Activated CD4-positive, alpha-beta T cell treated with anti-CD3 and anti-CD28 coated beads for 36 hours (primary cell): ENCODE results near the gene EHD4. TPM values are rescaled to one million over a fixed set of nuclear protein-coding genes. Genes with fewer than 3 reads are reported as not detected.

Source experiments
- ATAC-seq: fragments of 200-7000 bp; cut with Tn5 transposase; one replicate; pipeline ENCODE4 v1.10.0; 2021; ENCODE audit warnings: mild to moderate bottlenecking, moderate library complexity
- CTCF ChIA-PET: fragments of 350-600 bp; sonication (Branson Sonifier 250); formaldehyde crosslinking; loops from one replicate; lab custom pipeline; 2021; ENCODE audit warnings: antibody characterized with exemption; lab: Charles Lee
- POLR2A ChIA-PET: fragments of 350-600 bp; sonication (Branson Sonifier 250); formaldehyde crosslinking; loops from one replicate; lab custom pipeline; 2021; ENCODE audit warnings: antibody characterized with exemption, inconsistent platforms; lab: Charles Lee
- DNase-seq: peaks from one replicate; pipeline ENCODE4 v3.0.0-alpha.2; 2020
- H3K27ac Mint-ChIP-seq: one replicate; pipeline ENCODE4 v1.8.0; 2021; ENCODE audit warnings: mixed read lengths
- H3K27me3 Mint-ChIP-seq: one replicate; pipeline ENCODE4 v1.8.0; 2021; ENCODE audit warnings: mixed read lengths
- H3K36me3 Mint-ChIP-seq: one replicate; pipeline ENCODE4 v1.8.0; 2021; ENCODE audit warnings: low read depth, mixed read lengths
- H3K4me1 Mint-ChIP-seq: one replicate; pipeline ENCODE4 v1.8.0; 2021; ENCODE audit warnings: mixed read lengths
- H3K4me3 Mint-ChIP-seq: one replicate; pipeline ENCODE4 v1.8.0; 2021; ENCODE audit warnings: mild to moderate bottlenecking, moderate library complexity, mixed read lengths
- H3K9me3 Mint-ChIP-seq: one replicate; pipeline ENCODE4 v1.8.0; 2021; ENCODE audit warnings: low read depth, mixed read lengths
- intact Hi-C, 2 experiments: fragments of 100-400 bp; cut with DNase I in 1 of 2; cut with micrococcal nuclease in 1 of 2; formaldehyde crosslinking; loops; one replicate each; pipeline versions ENCODE4 v1.14.2 to v1.15.1; 2022 to 2024; cut with DNase I, micrococcal nuclease
- total RNA-seq, 2 experiments: library from RNA; stranded (reverse); gene quantifications; one replicate each; pipeline ENCODE4 v1.2.3, GENCODE V29; 2021

Gene EHD4
- total RNA-seq, result 10 to 100 TPM; 34.7 to 35.7 TPM

DNA sequence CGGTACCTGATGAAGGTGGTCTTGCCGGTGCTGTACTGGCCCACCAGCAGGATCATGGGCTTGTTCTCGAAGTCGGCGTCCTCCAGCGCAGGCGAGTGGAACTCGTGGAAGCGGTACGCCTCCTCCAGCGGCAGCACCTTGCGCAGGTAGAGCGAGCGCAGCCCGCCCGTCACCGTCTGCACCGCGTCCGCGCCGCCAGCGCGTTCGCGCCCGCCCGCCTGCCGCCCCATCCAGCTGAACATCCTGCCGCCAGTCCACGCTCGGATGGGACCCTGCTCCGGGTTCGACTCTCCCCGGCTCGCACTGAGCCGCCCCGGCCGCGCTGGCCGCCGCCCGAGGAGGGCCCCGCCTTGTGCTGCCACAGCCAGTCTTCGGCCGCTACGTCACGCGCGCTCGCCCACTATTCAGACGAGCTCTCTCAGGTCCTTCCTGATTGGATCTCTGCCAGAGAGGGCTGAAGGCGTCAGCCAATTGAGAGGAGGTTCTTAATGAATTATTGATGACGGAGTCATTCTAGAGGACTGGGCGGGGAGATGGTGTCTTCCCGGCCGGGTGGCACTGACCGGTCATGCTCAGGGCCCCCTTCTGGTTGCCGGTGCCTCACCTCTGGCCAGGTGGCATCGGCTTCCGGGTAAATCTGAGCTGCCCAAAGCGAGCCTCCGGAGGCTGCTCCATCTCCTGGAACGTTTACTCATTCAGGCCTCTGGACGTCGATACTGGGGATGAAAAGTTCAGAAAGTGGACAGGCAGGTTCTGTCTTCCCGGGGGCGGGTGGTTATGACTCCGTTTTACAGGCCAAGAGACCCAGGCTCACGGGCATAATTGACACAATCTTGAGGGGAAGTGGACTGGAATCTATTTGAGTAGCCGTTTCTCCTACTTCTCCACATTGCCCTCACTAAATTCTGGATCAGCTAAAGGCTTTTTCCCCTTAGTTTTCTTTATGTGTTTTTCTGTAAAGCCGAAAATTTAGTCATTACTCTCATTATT lies at the start of gene EHD4:
Gene EHD4 (minus strand): TSS at position 305 of the 990 bp plus-strand sequence. CDS start 63 bp downstream, at position 242.
- Mint-ChIP-seq H3K4me3 (peak within 1 kb of the TSS; percentile 86), H3K9me3 (no peaks in the 10 kb centered on the region), H3K27me3 (peaks cover 8% of the 10 kb centered on the region), H3K36me3 (peaks cover 17% of the 10 kb centered on the region), H3K27ac (peak within 1 kb of the TSS; percentile 94), H3K4me1 (peaks cover 53% of the 10 kb centered on the region)
- intact Hi-C loops, result loop anchor here (1.0 to 5.0 kb wide), 12 partner anchors 85 to 855 kb away; partner anchors contain the start of genes JMJD7 (in 2 of the 2), CHP1 (in 1 of the 2), EXD1 (in 1 of the 2) and GANC (in 1 of the 2)
- CTCF ChIA-PET, result interaction anchor here (0.6 to 2.2 kb wide), 12 partner anchors 10 to 235 kb away, joined by 3 to 6 read pairs (median 4); partner anchors contain the start of gene VPS39
- POLR2A ChIA-PET, result interaction anchor here (0.5 to 5.3 kb wide), 15 partner anchors 19 to 1804 kb away, joined by 3 to 68 read pairs (median 4); partner anchors contain the start of genes ELL3, GANC, MAPKBP1 and TMEM87A
- ATAC-seq (peak; percentile 80), DNase-seq (peak; percentile 98)

- H3K4me3 Mint-ChIP-seq, result no peak overlapping the region
- intact Hi-C loops, result no loop called here
- H3K9me3 Mint-ChIP-seq, result no peaks in the 10 kb centered on the region
- CTCF ChIA-PET, result interaction anchor here (1.0 to 1.4 kb wide), 2 partner anchors 32 to 36 kb away, joined by 3 to 4 read pairs; no protein-coding TSS in a partner anchor
- H3K27me3 Mint-ChIP-seq, result peaks cover 4% of the 10 kb centered on the region
- no peak overlapping the region for H3K27ac Mint-ChIP-seq
- no peak for DNase-seq
- ATAC-seq, result no peak
- no peaks in the 10 kb centered on the region for H3K36me3 Mint-ChIP-seq
- POLR2A ChIA-PET, result no interaction called here
- no peaks in the 10 kb centered on the region for H3K4me1 Mint-ChIP-seq
Measured at GRCh38 chr15:42021593-42021992, 49.2 kb upstream of the EHD4 start.

GRCh38 chr15:42020713-42021273 lies 48.4 kb upstream of the EHD4 start, which contains the start of gene PLA2G4E:
Gene PLA2G4E (minus strand): TSS chr15:42021042. CDS start chr15:42021030, 12 bp downstream.
- H3K4me3 Mint-ChIP-seq, result no peak within 1 kb of the TSS
- no peak for DNase-seq
- intact Hi-C loops, result no loop called here
- no peak for ATAC-seq
- CTCF ChIA-PET, result interaction anchor here (0.6 to 1.4 kb wide), 3 partner anchors 31 to 451 kb away, joined by 3 to 4 read pairs (median 4); no protein-coding TSS in a partner anchor
- no peaks in the 10 kb centered on the region for H3K4me1 Mint-ChIP-seq
- no peaks in the 10 kb centered on the region for H3K36me3 Mint-ChIP-seq
- H3K9me3 Mint-ChIP-seq, result no peaks in the 10 kb centered on the region
- POLR2A ChIA-PET, result no interaction called here
- no peaks in the 10 kb centered on the region for H3K27me3 Mint-ChIP-seq
- no peak within 1 kb of the TSS for H3K27ac Mint-ChIP-seq

DNA sequence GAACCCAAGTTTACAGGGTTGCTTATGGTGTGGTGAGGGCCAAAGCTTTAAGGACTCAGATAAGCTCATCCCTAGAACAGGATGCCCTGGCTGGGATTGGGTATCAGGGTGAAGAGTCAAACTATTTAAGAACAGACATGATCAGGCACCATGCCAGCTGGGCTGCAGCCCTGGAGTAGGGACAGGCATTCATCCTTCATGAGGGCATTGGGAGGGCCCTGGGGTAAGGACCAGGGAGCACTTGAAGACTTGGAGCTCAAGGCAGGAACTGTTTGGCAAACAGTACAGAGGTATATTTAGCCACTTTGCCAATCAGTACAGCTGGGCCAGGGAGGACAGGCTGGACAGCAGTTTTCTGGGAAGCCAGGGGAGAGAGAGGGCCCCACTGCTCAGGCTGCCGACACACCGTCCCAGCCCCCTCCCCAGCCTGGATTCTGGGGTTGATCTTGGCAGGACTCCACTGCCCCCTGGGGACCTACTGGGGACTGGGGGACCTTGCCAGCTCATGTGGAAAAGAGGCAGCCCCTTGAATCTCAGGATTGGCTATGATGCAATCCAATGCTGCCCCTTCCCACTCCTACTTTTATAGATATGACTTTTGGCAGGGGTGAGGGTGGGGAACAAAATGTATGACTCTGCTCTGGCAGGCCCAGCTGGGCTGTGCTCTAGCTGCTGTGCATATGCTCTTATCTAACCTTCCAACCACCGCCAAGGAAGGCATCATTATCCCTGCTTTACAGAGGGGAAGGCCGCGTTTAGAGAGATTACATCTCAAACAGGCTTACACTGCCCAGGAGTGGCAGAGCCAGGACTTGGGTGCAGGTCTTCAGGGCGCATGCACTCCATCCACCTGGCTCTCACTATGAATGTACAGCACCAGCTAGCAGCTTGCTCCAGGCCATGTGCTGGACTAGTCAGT lies 46.2 kb upstream of the EHD4 start:
- Mint-ChIP-seq H3K27me3 (no peaks in the 10 kb centered on the region), H3K36me3 (no peaks in the 10 kb centered on the region), H3K4me1 (no peaks in the 10 kb centered on the region), H3K9me3 (no peaks in the 10 kb centered on the region), H3K27ac (no peak overlapping the region), H3K4me3 (no peak overlapping the region)
- ATAC-seq (no peak), DNase-seq (no peak)
- ChIA-PET CTCF (interaction anchor here (0.7 to 2.0 kb wide), 2 partner anchors 10 to 20 kb away, joined by 3 to 6 read pairs; no protein-coding TSS in a partner anchor), POLR2A (no interaction called here)
- intact Hi-C loops, result no loop called here

GRCh38 chr15:42016971-42017370 lies 44.6 kb upstream of the EHD4 start:
- Mint-ChIP-seq H3K9me3 (no peaks in the 10 kb centered on the region), H3K36me3 (no peaks in the 10 kb centered on the region), H3K27me3 (no peaks in the 10 kb centered on the region), H3K4me3 (no peak overlapping the region), H3K4me1 (no peaks in the 10 kb centered on the region), H3K27ac (no peak overlapping the region)
- DNase-seq (no peak), ATAC-seq (no peak)
- ChIA-PET POLR2A (no interaction called here), CTCF (no interaction called here)
- intact Hi-C loops, result no loop called here

GRCh38 chr15:42014406-42014805 lies 42.0 kb upstream of the EHD4 start:
- ATAC-seq, result no peak
- Mint-ChIP-seq H3K27me3 (no peaks in the 10 kb centered on the region), H3K4me1 (peaks cover 14% of the 10 kb centered on the region), H3K4me3 (no peak overlapping the region), H3K36me3 (no peaks in the 10 kb centered on the region), H3K9me3 (no peaks in the 10 kb centered on the region), H3K27ac (no peak overlapping the region)
- no peak for DNase-seq
- intact Hi-C loops, result no loop called here
- POLR2A ChIA-PET, result no interaction called here
- CTCF ChIA-PET, result interaction anchor here (0.9 kb wide), 1 partner anchor 12 kb away, joined by 3 read pairs; no protein-coding TSS in a partner anchor

GRCh38 chr15:42012928-42013482 lies 40.6 kb upstream of the EHD4 start:
- Mint-ChIP-seq H3K27me3 (no peaks in the 10 kb centered on the region), H3K4me1 (peaks cover 14% of the 10 kb centered on the region), H3K36me3 (no peaks in the 10 kb centered on the region), H3K4me3 (no peak overlapping the region), H3K9me3 (no peaks in the 10 kb centered on the region), H3K27ac (no peak overlapping the region)
- ATAC-seq (no peak), DNase-seq (no peak)
- ChIA-PET CTCF (no interaction called here), POLR2A (no interaction called here)
- intact Hi-C loops, result no loop called here

DNA sequence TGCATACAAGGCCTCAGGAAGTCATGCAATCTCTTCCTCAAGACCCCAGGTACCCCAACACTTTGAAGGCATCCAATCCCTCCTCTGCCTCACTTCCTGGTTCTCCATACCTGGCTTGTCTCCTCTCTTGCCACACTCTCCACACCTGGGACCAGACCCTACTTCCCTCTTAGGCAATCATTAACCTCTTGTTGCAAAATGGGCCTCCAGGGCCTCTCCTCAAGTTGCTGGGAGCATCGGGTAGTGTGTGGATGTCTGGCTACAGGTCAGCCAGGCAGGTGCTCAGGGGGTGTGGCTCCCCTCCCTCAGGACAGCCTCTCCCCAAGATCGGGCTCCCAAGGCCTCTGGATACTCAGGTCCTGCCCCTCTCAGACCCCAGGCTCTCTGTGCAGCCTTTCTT lies 39.9 kb upstream of the EHD4 start:
- Mint-ChIP-seq H3K4me1 (peaks cover 17% of the 10 kb centered on the region), H3K4me3 (no peak overlapping the region), H3K27ac (no peak overlapping the region), H3K27me3 (no peaks in the 10 kb centered on the region), H3K36me3 (no peaks in the 10 kb centered on the region), H3K9me3 (no peaks in the 10 kb centered on the region)
- CTCF ChIA-PET, result interaction anchor here (0.6 kb wide), 1 partner anchor 8 kb away, joined by 3 read pairs; no protein-coding TSS in a partner anchor
- ATAC-seq (no peak), DNase-seq (no peak)
- POLR2A ChIA-PET, result no interaction called here
- intact Hi-C loops, result no loop called here

DNA sequence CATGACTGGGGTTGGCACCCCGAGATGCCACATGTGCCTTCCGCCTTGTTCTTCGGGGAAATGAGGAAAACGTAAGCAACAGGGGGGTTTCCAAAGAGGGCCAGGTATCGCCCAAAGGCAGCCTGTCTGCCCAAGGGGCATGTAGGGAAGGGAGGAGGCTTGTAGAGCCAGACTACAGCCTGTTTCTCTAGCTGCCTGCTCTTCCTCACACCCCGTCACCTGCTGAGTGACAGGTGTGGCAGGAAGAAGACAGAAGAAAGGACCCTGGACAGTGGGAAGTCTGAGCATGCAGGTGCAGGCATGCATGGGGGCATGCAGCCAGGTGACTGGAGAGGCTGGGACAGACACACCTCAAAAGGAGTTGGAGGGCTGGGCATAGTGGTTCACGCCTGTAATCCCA lies 38.7 kb upstream of the EHD4 start:
- Mint-ChIP-seq H3K27me3 (no peaks in the 10 kb centered on the region), H3K4me1 (peaks cover 18% of the 10 kb centered on the region), H3K36me3 (no peaks in the 10 kb centered on the region), H3K4me3 (no peak overlapping the region), H3K9me3 (no peaks in the 10 kb centered on the region), H3K27ac (peak overlapping the region; percentile 65)
- CTCF ChIA-PET, result no interaction called here
- intact Hi-C loops, result no loop called here
- DNase-seq (no peak), ATAC-seq (no peak)
- POLR2A ChIA-PET, result interaction anchor here (0.6 kb wide), 1 partner anchor 26 kb away, joined by 4 read pairs; no protein-coding TSS in a partner anchor

GRCh38 chr15:42010434-42010833 lies 38.1 kb upstream of the EHD4 start:
- Mint-ChIP-seq H3K27me3 (no peaks in the 10 kb centered on the region), H3K4me1 (peaks cover 18% of the 10 kb centered on the region), H3K9me3 (no peaks in the 10 kb centered on the region), H3K4me3 (no peak overlapping the region), H3K36me3 (no peaks in the 10 kb centered on the region), H3K27ac (peak overlapping the region; percentile 65)
- ATAC-seq (peak; percentile 86), DNase-seq (peak; percentile 30)
- POLR2A ChIA-PET, result no interaction called here
- CTCF ChIA-PET, result interaction anchor here (0.8 to 1.0 kb wide), 2 partner anchors 10 to 21 kb away, joined by 4 read pairs; no protein-coding TSS in a partner anchor
- intact Hi-C loops, result no loop called here
